ENCODE results near the gene CHD1. TPM values are rescaled to one million over a fixed set of nuclear protein-coding genes. Genes with fewer than 3 reads are reported as not detected.

The CHD1 gene
- total RNA-seq, 1 donor from 2014 or later = 28.3 TPM

- H3K27me3 Mint-ChIP-seq (ENCODE audit: unreplicated experiment) = no peaks in the 10 kb centered on the region
- no peak overlapping the region for H3K27ac Mint-ChIP-seq (ENCODE audit: unreplicated experiment)
- no peak overlapping the region for H3K4me3 Mint-ChIP-seq (ENCODE audit: unreplicated experiment)
- no peaks in the 10 kb centered on the region for H3K9me3 Mint-ChIP-seq (ENCODE audit: unreplicated experiment)
- TF ChIP-seq CTCF (IDR thresholded peaks at IDR 0.05) = no peak
- H3K36me3 Mint-ChIP-seq (ENCODE audit: unreplicated experiment) = no peaks in the 10 kb centered on the region
- no peak for DNase-seq (ENCODE audit: extremely low spot score, unreplicated experiment)
- H3K4me1 Mint-ChIP-seq (ENCODE audit: unreplicated experiment) = peaks cover 5% of the 10 kb centered on the region
Observed at GRCh38 chr5:98942847-98943246, 14.0 kb upstream of the CHD1 start.

DNA sequence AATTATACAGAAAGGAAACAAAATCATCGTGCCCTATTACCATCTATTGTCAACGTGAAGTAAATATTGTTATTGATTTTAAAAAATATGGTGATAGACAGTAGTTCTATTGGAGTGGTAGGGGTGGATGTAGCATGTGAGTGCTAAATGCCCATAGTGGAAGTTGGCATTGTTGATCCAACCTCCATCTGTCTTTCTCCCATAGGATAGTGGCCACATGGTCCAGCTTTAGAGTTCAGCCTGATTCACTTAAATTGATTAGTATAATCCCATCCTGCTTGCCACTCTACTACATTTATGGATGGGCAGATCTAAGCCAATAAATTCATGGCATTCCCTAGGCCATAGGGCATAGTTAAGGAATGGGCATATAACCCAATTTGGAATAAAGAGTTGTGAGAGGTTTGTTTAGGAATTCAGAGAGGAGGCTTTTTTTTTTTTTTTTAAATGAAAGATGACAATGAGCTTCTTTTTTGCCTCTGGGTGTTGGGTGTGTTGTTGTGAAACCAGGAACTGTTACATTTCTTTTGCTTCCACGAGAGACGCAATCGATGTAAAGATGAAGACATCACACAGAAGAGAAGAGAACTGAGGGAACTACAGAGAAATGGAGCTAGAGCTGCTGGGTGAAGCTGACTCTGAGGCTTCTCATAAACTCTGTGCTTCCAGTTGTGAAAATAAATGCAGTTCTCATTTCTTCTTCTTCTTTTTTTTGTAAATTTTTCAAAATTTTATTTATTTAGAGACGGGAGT, 12.5 kb upstream of the CHD1 start:
- DNase-seq (ENCODE audit: extremely low spot score, unreplicated experiment) = no peak
- TF ChIP-seq CTCF (IDR thresholded peaks at IDR 0.05) = no peak
- peaks cover 5% of the 10 kb centered on the region for H3K4me1 Mint-ChIP-seq (ENCODE audit: unreplicated experiment)
- H3K27ac Mint-ChIP-seq (ENCODE audit: unreplicated experiment) = no peak overlapping the region
- H3K4me3 Mint-ChIP-seq (ENCODE audit: unreplicated experiment) = no peak overlapping the region
- no peaks in the 10 kb centered on the region for H3K9me3 Mint-ChIP-seq (ENCODE audit: unreplicated experiment)
- H3K36me3 Mint-ChIP-seq (ENCODE audit: unreplicated experiment) = no peaks in the 10 kb centered on the region
- no peaks in the 10 kb centered on the region for H3K27me3 Mint-ChIP-seq (ENCODE audit: unreplicated experiment)

GRCh38 chr5:98940581-98940980, 11.8 kb upstream of the CHD1 start:
- Mint-ChIP-seq H3K27ac (ENCODE audit: unreplicated experiment) (no peak overlapping the region), H3K9me3 (ENCODE audit: unreplicated experiment) (no peaks in the 10 kb centered on the region), H3K4me1 (ENCODE audit: unreplicated experiment) (peaks cover 5% of the 10 kb centered on the region), H3K27me3 (ENCODE audit: unreplicated experiment) (no peaks in the 10 kb centered on the region), H3K4me3 (ENCODE audit: unreplicated experiment) (no peak overlapping the region), H3K36me3 (ENCODE audit: unreplicated experiment) (no peaks in the 10 kb centered on the region)
- TF ChIP-seq CTCF (IDR thresholded peaks at IDR 0.05) = no peak
- no peak for DNase-seq (ENCODE audit: extremely low spot score, unreplicated experiment)

DNA sequence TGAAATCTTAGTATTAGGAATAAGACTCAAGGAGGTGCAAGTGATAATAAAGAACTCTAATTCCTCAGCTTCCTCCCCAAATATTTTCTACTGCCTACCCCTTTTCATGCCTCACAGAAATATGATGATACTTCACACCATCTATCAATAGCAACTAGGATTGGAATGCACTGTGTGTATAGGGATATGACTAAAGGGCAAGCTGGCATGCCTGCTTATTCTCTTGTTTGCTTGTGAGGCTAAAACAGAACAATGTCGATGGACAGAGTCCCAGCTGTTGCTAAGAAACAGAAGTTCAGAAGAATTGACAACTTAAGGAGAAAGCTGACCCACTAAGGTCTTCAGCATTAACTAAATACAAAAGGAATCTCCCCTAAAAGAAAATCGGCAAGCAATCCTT, 9.7 kb upstream of the CHD1 start:
- no peaks in the 10 kb centered on the region for H3K36me3 Mint-ChIP-seq (ENCODE audit: unreplicated experiment)
- H3K9me3 Mint-ChIP-seq (ENCODE audit: unreplicated experiment) = no peaks in the 10 kb centered on the region
- DNase-seq (ENCODE audit: extremely low spot score, unreplicated experiment) = no peak
- no peaks in the 10 kb centered on the region for H3K27me3 Mint-ChIP-seq (ENCODE audit: unreplicated experiment)
- H3K4me1 Mint-ChIP-seq (ENCODE audit: unreplicated experiment) = peaks cover 16% of the 10 kb centered on the region
- no peak for TF ChIP-seq CTCF (IDR thresholded peaks at IDR 0.05)
- no peak overlapping the region for H3K27ac Mint-ChIP-seq (ENCODE audit: unreplicated experiment)
- no peak overlapping the region for H3K4me3 Mint-ChIP-seq (ENCODE audit: unreplicated experiment)

DNA sequence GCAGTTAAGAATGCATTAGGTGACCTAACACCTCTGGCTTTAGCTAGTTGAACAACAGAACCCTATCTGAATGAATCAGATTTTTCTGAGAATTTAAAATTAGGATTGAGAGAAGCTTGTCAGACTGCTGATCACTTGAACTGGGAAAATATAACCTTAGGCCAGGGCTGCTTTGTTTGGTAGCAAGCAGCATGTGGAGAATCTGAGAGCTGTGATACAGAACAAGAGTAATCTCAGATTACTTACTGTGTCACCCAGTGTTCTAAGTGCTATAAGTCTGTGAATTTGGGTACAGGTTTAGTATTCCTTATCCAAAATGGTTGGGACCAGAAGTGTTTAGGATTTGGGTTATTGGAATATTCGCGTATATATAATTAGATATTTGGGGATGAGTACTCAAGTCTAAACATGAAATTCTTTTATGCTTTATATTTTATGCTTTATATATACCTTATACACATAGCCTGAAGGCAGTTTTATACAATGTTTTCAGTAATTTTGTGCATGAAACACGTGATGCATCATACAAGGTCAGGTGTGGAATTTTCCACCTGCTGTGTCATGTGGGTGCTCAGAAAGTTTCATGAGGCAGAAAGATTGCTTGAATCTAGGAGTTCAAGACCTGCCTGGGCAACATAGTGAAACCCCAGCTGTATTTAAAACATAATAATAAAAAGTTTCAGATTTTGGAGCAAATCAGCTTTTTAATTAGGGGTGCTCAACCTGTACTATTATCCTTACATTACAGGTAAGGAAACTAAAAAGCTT, 8.3 kb upstream of the CHD1 start:
- DNase-seq (ENCODE audit: extremely low spot score, unreplicated experiment) = no peak
- TF ChIP-seq CTCF (IDR thresholded peaks at IDR 0.05) = no peak
- H3K4me3 Mint-ChIP-seq (ENCODE audit: unreplicated experiment) = no peak overlapping the region
- no peaks in the 10 kb centered on the region for H3K27me3 Mint-ChIP-seq (ENCODE audit: unreplicated experiment)
- peaks cover 16% of the 10 kb centered on the region for H3K4me1 Mint-ChIP-seq (ENCODE audit: unreplicated experiment)
- no peaks in the 10 kb centered on the region for H3K36me3 Mint-ChIP-seq (ENCODE audit: unreplicated experiment)
- H3K9me3 Mint-ChIP-seq (ENCODE audit: unreplicated experiment) = no peaks in the 10 kb centered on the region
- no peak overlapping the region for H3K27ac Mint-ChIP-seq (ENCODE audit: unreplicated experiment)

Data from osteocyte (in vitro differentiated cells).